ENCODE measurements around the gene ANKRD16.

- TF ChIP-seq CTCF (IDR thresholded peaks at IDR 0.05) (no peak), EZH2 (IDR thresholded peaks at IDR 0.05) (no peak), EZH2phosphoT487 (IDR thresholded peaks at IDR 0.05) (no peak)
Measured at GRCh38 chr10:5862360-5862961, 27.2 kb downstream of the ANKRD16 start.
